MM.1S (cell line): Measurements from ENCODE around the gene PDE11A.

Source experiments
- DNase-seq: peaks from one replicate; pipeline ENCODE4 v3.0.0-alpha.2; 2015
- H2AFZ ChIP-seq: fragments of 300-600 bp; sonication (generic); 2 replicates; pipeline ENCODE4 v1.6.0; 2016; ENCODE audit warnings: antibody characterized with exemption, low read length
- H3F3A ChIP-seq: fragments of 300-600 bp; sonication (generic); 2 replicates; pipeline ENCODE4 v1.6.1; 2016; ENCODE audit warnings: mild to moderate bottlenecking, antibody characterized with exemption, low read length, moderate library complexity, mixed read lengths; ENCODE audit not compliant: insufficient read depth
- H3K27ac ChIP-seq: fragments of 300-600 bp; sonication (generic); 2 replicates; pipeline ENCODE4 v1.5.1; 2016; ENCODE audit warnings: mild to moderate bottlenecking, low read length
- H3K27me3 ChIP-seq: fragments of 300-600 bp; sonication (generic); replicated peaks from 2 replicates; pipeline ENCODE4 v1.6.0; 2016; ENCODE audit warnings: low read length; ENCODE audit not compliant: insufficient read depth
- H3K36me3 ChIP-seq: fragments of 300-600 bp; sonication (generic); replicated peaks from 2 replicates; pipeline ENCODE4 v1.6.1; 2016; ENCODE audit warnings: mild to moderate bottlenecking, low read length, mixed read lengths; ENCODE audit not compliant: insufficient read depth
- H3K4me1 ChIP-seq: fragments of 300-600 bp; sonication (generic); 2 replicates; pipeline ENCODE4 v1.6.1; 2016; ENCODE audit warnings: low read length, mixed read lengths
- H3K4me2 ChIP-seq: fragments of 300-600 bp; sonication (generic); 2 replicates; pipeline ENCODE4 v1.6.0; 2016; ENCODE audit warnings: low read depth, low read length
- H3K4me3 ChIP-seq: fragments of 300-600 bp; sonication (generic); 2 replicates; pipeline ENCODE4 v1.5.1; 2016; ENCODE audit warnings: low read length, mixed read lengths
- H3K79me2 ChIP-seq: fragments of 300-600 bp; sonication (generic); 2 replicates; pipeline ENCODE4 v1.6.1; 2016; ENCODE audit warnings: mixed run types, low read length, mixed read lengths
- H3K9ac ChIP-seq: fragments of 300-600 bp; sonication (generic); 2 replicates; pipeline ENCODE4 v1.6.1; 2016; ENCODE audit warnings: low read length, mixed read lengths
- H3K9me2 ChIP-seq: fragments of 300-600 bp; sonication (generic); replicated peaks from 2 replicates; pipeline ENCODE4 v1.6.1; 2016; ENCODE audit warnings: mild to moderate bottlenecking, low read length, mixed read lengths; ENCODE audit not compliant: insufficient read depth
- H3K9me3 ChIP-seq: fragments of 300-600 bp; sonication (generic); replicated peaks from 2 replicates; pipeline ENCODE4 v1.6.1; 2016; ENCODE audit warnings: mild to moderate bottlenecking, low read length, mixed read lengths; ENCODE audit not compliant: insufficient read depth
- H4K20me1 ChIP-seq: fragments of 300-600 bp; sonication (generic); 2 replicates; pipeline ENCODE4 v1.6.1; 2016; ENCODE audit warnings: mild to moderate bottlenecking, low read length, moderate library complexity, mixed read lengths; ENCODE audit not compliant: insufficient read depth
- CTCF ChIP-seq: fragments of 300-600 bp; sonication (generic); IDR thresholded peaks from 2 replicates; pipeline ENCODE4 v1.5.1; 2016; ENCODE audit warnings: antibody characterized with exemption, low read length, mixed read lengths
- EZH2 ChIP-seq: fragments of 300-600 bp; sonication (generic); optimal IDR thresholded peaks from 2 replicates; pipeline ENCODE3; 2017; ENCODE audit warnings: low read depth, mild to moderate bottlenecking, antibody characterized with exemption, low read length, mixed read lengths
- EZH2phosphoT487 ChIP-seq: fragments of 300-600 bp; sonication (generic); IDR thresholded peaks from 2 replicates; pipeline ENCODE4 v1.6.1; 2018; ENCODE audit warnings: antibody characterized with exemption, low read length

Gene PDE11A

GRCh38 chr2:178108176-178108575, 35.6 kb upstream of the PDE11A start:
- no peak overlapping the region for H3K4me3 ChIP-seq
- no peaks in the 10 kb centered on the region for H3K9me3 ChIP-seq
- no peaks in the 10 kb centered on the region for H3K36me3 ChIP-seq
- no peak overlapping the region for H3K27ac ChIP-seq
- no peak for DNase-seq
- peaks cover 8% of the 10 kb centered on the region; the same call in 1 of the 2 replicates for H3F3A ChIP-seq
- peaks cover 7% of the 10 kb centered on the region for H3K79me2 ChIP-seq
- TF ChIP-seq EZH2phosphoT487: no peak
- TF ChIP-seq EZH2: no peak
- TF ChIP-seq CTCF: no peak
- no peak overlapping the region for H3K9ac ChIP-seq
- H3K4me2 ChIP-seq: no peak overlapping the region
- H2AFZ ChIP-seq: no peak overlapping the region
- no peaks in the 10 kb centered on the region for H3K4me1 ChIP-seq
- H4K20me1 ChIP-seq: no peaks in the 10 kb centered on the region
- no peaks in the 10 kb centered on the region for H3K27me3 ChIP-seq
- no peaks in the 10 kb centered on the region for H3K9me2 ChIP-seq

- Histone ChIP-seq H3K36me3 (no peaks in the 10 kb centered on the region), H3K4me3 (no peak overlapping the region), H3K9me2 (no peaks in the 10 kb centered on the region), H2AFZ (no peak overlapping the region), H3K27ac (no peak overlapping the region), H4K20me1 (no peaks in the 10 kb centered on the region), H3K27me3 (no peaks in the 10 kb centered on the region), H3K9ac (no peak overlapping the region), H3K4me2 (no peak overlapping the region), H3K79me2 (no peaks in the 10 kb centered on the region), H3K4me1 (no peaks in the 10 kb centered on the region), H3K9me3 (no peaks in the 10 kb centered on the region), H3F3A (no peaks in the 10 kb centered on the region)
- TF ChIP-seq EZH2: no peak
- no peak for DNase-seq
Observed at GRCh38 chr2:178106053-178106452, 33.5 kb upstream of the PDE11A start.

- Histone ChIP-seq H3K27ac (no peak overlapping the region), H3K4me1 (no peaks in the 10 kb centered on the region), H3K9me2 (no peaks in the 10 kb centered on the region), H3K9ac (no peak overlapping the region), H3K9me3 (no peaks in the 10 kb centered on the region), H2AFZ (no peak overlapping the region), H3K27me3 (no peaks in the 10 kb centered on the region), H3K79me2 (no peaks in the 10 kb centered on the region), H3K4me2 (no peak overlapping the region), H4K20me1 (no peaks in the 10 kb centered on the region), H3K4me3 (no peak overlapping the region), H3F3A (no peaks in the 10 kb centered on the region), H3K36me3 (no peaks in the 10 kb centered on the region)
- TF ChIP-seq EZH2phosphoT487 (no peak), CTCF (no peak), EZH2 (no peak)
- no peak for DNase-seq
Observed at GRCh38 chr2:178105566-178105965, 33.0 kb upstream of the PDE11A start.

- no peak overlapping the region for H2AFZ ChIP-seq
- no peak for DNase-seq
Observed at GRCh38 chr2:178101321-178102079, 28.9 kb upstream of the PDE11A start.

More at GRCh38 chr2:178101321-178102079, 28.9 kb upstream of the PDE11A start:
- H3K9ac ChIP-seq: no peak overlapping the region
- no peak overlapping the region for H3K4me3 ChIP-seq
- no peaks in the 10 kb centered on the region for H3K27me3 ChIP-seq
- H3K4me2 ChIP-seq: no peak overlapping the region
- H3K9me2 ChIP-seq: no peaks in the 10 kb centered on the region
- H3K4me1 ChIP-seq: no peaks in the 10 kb centered on the region
- H3K79me2 ChIP-seq: no peaks in the 10 kb centered on the region
- H3K27ac ChIP-seq: no peak overlapping the region
- no peaks in the 10 kb centered on the region for H4K20me1 ChIP-seq
- no peaks in the 10 kb centered on the region for H3F3A ChIP-seq
- no peak for TF ChIP-seq EZH2phosphoT487
- no peak for TF ChIP-seq EZH2
- no peak for TF ChIP-seq CTCF
- no peaks in the 10 kb centered on the region for H3K36me3 ChIP-seq
- no peaks in the 10 kb centered on the region for H3K9me3 ChIP-seq
